K562 (cell line): ENCODE results near the gene HNRNPA2B1. TPM values are rescaled to one million over a fixed set of nuclear protein-coding genes. Genes with fewer than 3 reads are reported as not detected.

Experiments used
- EWSR1 ChIP-seq: fragments of 450-650 bp; IDR thresholded peaks from 2 replicates; pipeline ENCODE4 v1.6.1; 2018; ENCODE audit warnings: borderline replicate concordance, mild to moderate bottlenecking, low read depth, moderate library complexity; ENCODE audit not compliant: partially characterized antibody
- HCFC1 ChIP-seq: IDR thresholded peaks from 2 replicates; pipeline ENCODE4 v1.6.1; 2012; ENCODE audit warnings: low read depth, low read length, improper control_type of control experiment
- JUND ChIP-seq, 2 experiments: IDR thresholded peaks; 2 replicates in 1 of 2; 3 replicates in 1 of 2; pipeline ENCODE4 v1.6.1; 2011; ENCODE audit warnings: borderline replicate concordance in 2 of 2, low read depth in 2 of 2, low read length in 2 of 2, improper control_type of control experiment in 1 of 2, missing biosample characterization in 1 of 2, missing genetic modification characterization in 1 of 2, missing genetic modification reagents in 1 of 2
- MEF2A ChIP-seq: IDR thresholded peaks from 2 replicates; pipeline ENCODE4 v1.6.1; 2011; ENCODE audit warnings: low read depth, mild to moderate bottlenecking, low read length, moderate library complexity; ENCODE audit not compliant: control insufficient read depth
- PKNOX1 ChIP-seq: fragments of 450-650 bp; IDR thresholded peaks from 2 replicates; pipeline ENCODE4 v1.6.1; 2016
- RNF2 ChIP-seq: sonication (generic); IDR thresholded peaks from 2 replicates; pipeline ENCODE4 v1.6.1; 2016
- SP2 ChIP-seq: IDR thresholded peaks from 2 replicates; pipeline ENCODE4 v1.6.1; 2011; ENCODE audit warnings: mild to moderate bottlenecking, low read depth, low read length, moderate library complexity; ENCODE audit not compliant: poor library complexity, severe bottlenecking; ENCODE audit errors: extremely low read depth
- STAT5B ChIP-seq: fragments of 250-450 bp; sonication (Bioruptor Pico); IDR thresholded peaks from 2 replicates; pipeline ENCODE4 v1.8.0; 2021; ENCODE audit warnings: mild to moderate bottlenecking, inconsistent platforms
- TCF3 ChIP-seq: sonication (generic); formaldehyde crosslinking; IDR thresholded peaks from 2 replicates; pipeline ENCODE4 v1.4.0; 2020; ENCODE audit warnings: mild to moderate bottlenecking, missing genetic modification reagents
- TEAD2 ChIP-seq: fragments of 450-650 bp; IDR thresholded peaks from 2 replicates; pipeline ENCODE4 v1.6.1; 2016; ENCODE audit warnings: missing genetic modification characterization, control low read depth, missing compliant biosample characterization
- UBTF ChIP-seq, 2 experiments: IDR thresholded peaks; 2 replicates each; pipeline ENCODE4 v1.6.1; 2012; ENCODE audit warnings: improper control_type of control experiment in 2 of 2, low read depth in 2 of 2, low read length in 2 of 2, borderline replicate concordance in 1 of 2
- WHSC1 ChIP-seq: IDR thresholded peaks from one replicate; pipeline ENCODE4 v1.6.1; 2012; ENCODE audit warnings: low read length, control low read depth, inconsistent platforms
- ZNF395 ChIP-seq: fragments of 200-800 bp; sonication (Bioruptor generic); IDR thresholded peaks from 2 replicates; pipeline ENCODE4 v1.6.1; 2017; ENCODE audit warnings: missing genetic modification characterization, missing compliant biosample characterization
- ZNF408 ChIP-seq: fragments of 250-450 bp; sonication (Bioruptor Pico); IDR thresholded peaks from 2 replicates; pipeline ENCODE4 v1.4.0; 2020; ENCODE audit warnings: low read depth, mild to moderate bottlenecking, moderate library complexity
- polyA plus RNA-seq, 8 experiments: library from polyadenylated mRNA; depleted of rRNA in 4 of 8; stranded (reverse) in 5 of 8; unstranded in 3 of 8; fragments of >200 nt; fragmentation: Nextera tagmentation in 2 of 8; fragmentation: Illumina TruSeq in 1 of 8; extraction: Ambion mirVana in 2 of 8; extraction: Trizol in 1 of 8; gene quantifications; 2 replicates each; pipeline versions ENCODE4 v1.2.1 to v1.2.3, GENCODE V29; 2011 to 2014; ENCODE audit warnings: inconsistent platforms in 1 of 8, missing spikeins in 1 of 8
- total RNA-seq, 7 experiments: library from RNA; depleted of rRNA in 6 of 7; stranded (reverse); fragments of >200 nt in 6 of 7; fragmentation: Illumina TruSeq in 2 of 7; extraction: Trizol in 2 of 7; gene quantifications; 2 replicates each; pipeline versions ENCODE4 v1.2.1 to v1.2.3, GENCODE V29; 2011 to 2021; ENCODE audit warnings: low replicate concordance in 1 of 7
- TF ChIP-seq, protein P1 (sequence below): IDR thresholded peaks from 2 replicates; pipeline ENCODE4 v1.6.1; 2014; ENCODE audit warnings: antibody characterized with exemption
- TF ChIP-seq, protein P2 (sequence below): fragments of 250-450 bp; sonication (Bioruptor Pico); IDR thresholded peaks from 2 replicates; pipeline ENCODE4 v1.4.0; 2020; ENCODE audit warnings: mild to moderate bottlenecking, moderate library complexity

The HNRNPA2B1 gene
- total and polyA plus RNA-seq, 9 of the 15 experiments (the other 6 are each of a cell fraction or from before 2014, with no cell fraction given): 630 to 1,989 (median 865) TPM

GRCh38 chr7:26180792-26181198 is 19.8 kb downstream of the HNRNPA2B1 start (continued):
- TF ChIP-seq PKNOX1: peak; percentile 91
- TF ChIP-seq TCF3 (CRISPR knock-in tag): peak; percentile 83
- TF ChIP-seq TEAD2 (tag): no peak
- no peak for TF ChIP-seq UBTF (IDR thresholded peaks at IDR 0.05; ENCODE audit: borderline replicate concordance in 1 of 2, low read depth in 2 of 2, low read length in 2 of 2)
- peak; percentile 74 for TF ChIP-seq RNF2
- TF ChIP-seq WHSC1: no peak
- TF ChIP-seq JUND (IDR thresholded peaks at IDR 0.05; ENCODE audit: borderline replicate concordance, low read depth, low read length): peak; percentile 81
- TF ChIP-seq JUND (tag; IDR thresholded peaks at IDR 0.05; ENCODE audit: borderline replicate concordance, low read depth, low read length): peak; percentile 81; the same call in 1 of the 3 replicates
- peak; percentile 92 for TF ChIP-seq ZNF395
- TF ChIP-seq, protein P1, sequence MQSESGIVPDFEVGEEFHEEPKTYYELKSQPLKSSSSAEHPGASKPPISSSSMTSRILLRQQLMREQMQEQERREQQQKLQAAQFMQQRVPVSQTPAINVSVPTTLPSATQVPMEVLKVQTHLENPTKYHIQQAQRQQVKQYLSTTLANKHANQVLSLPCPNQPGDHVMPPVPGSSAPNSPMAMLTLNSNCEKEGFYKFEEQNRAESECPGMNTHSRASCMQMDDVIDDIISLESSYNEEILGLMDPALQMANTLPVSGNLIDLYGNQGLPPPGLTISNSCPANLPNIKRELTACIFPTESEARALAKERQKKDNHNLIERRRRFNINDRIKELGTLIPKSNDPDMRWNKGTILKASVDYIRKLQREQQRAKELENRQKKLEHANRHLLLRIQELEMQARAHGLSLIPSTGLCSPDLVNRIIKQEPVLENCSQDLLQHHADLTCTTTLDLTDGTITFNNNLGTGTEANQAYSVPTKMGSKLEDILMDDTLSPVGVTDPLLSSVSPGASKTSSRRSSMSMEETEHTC: no peak
- TF ChIP-seq, protein P2, sequence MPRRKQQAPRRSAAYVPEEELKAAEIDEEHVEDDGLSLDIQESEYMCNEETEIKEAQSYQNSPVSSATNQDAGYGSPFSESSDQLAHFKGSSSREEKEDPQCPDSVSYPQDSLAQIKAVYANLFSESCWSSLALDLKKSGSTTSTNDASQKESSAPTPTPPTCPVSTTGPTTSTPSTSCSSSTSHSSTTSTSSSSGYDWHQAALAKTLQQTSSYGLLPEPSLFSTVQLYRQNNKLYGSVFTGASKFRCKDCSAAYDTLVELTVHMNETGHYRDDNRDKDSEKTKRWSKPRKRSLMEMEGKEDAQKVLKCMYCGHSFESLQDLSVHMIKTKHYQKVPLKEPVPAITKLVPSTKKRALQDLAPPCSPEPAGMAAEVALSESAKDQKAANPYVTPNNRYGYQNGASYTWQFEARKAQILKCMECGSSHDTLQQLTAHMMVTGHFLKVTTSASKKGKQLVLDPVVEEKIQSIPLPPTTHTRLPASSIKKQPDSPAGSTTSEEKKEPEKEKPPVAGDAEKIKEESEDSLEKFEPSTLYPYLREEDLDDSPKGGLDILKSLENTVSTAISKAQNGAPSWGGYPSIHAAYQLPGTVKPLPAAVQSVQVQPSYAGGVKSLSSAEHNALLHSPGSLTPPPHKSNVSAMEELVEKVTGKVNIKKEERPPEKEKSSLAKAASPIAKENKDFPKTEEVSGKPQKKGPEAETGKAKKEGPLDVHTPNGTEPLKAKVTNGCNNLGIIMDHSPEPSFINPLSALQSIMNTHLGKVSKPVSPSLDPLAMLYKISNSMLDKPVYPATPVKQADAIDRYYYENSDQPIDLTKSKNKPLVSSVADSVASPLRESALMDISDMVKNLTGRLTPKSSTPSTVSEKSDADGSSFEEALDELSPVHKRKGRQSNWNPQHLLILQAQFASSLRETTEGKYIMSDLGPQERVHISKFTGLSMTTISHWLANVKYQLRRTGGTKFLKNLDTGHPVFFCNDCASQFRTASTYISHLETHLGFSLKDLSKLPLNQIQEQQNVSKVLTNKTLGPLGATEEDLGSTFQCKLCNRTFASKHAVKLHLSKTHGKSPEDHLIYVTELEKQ: no peak
- no peak for TF ChIP-seq MEF2A
- no peak for TF ChIP-seq EWSR1
- no peak for TF ChIP-seq ZNF408
- TF ChIP-seq STAT5B (CRISPR knock-in tag): no peak
- no peak for TF ChIP-seq SP2
- no peak for TF ChIP-seq HCFC1
